ENCODE data around the gene TRIM9.

Gene TRIM9

GRCh38 chr14:50932592-50933495, 162.1 kb downstream of the TRIM9 start:
- no peak for DNase-seq

- no peak for DNase-seq
These were observed 162.7 kb downstream of the TRIM9 start for GRCh38 chr14:50932156-50932555.

- DNase-seq: no peak
These were observed 163.3 kb downstream of the TRIM9 start for GRCh38 chr14:50931559-50931958.

DNA sequence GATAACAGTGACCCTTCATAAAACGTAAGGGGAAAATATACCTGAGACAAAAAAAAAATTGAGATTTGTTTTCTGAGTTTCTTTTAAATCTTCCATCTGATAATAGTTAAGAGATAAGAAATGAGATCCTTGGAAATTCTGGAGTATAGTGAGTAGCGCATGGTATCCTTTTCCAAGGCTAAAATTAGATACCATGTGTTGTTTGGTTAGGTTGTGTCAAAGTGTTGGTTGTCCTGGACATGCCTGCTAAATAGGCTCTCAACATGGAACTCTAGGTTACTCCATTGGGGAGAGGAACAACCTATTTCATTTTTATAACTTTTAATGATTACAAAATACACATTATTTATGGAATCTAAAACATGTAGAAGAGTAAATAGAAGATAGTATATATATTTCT, 165.4 kb downstream of the TRIM9 start:
- DNase-seq: no peak

- peak; percentile 40 for DNase-seq
These were observed 166.8 kb downstream of the TRIM9 start for GRCh38 chr14:50928002-50928635.

DNA sequence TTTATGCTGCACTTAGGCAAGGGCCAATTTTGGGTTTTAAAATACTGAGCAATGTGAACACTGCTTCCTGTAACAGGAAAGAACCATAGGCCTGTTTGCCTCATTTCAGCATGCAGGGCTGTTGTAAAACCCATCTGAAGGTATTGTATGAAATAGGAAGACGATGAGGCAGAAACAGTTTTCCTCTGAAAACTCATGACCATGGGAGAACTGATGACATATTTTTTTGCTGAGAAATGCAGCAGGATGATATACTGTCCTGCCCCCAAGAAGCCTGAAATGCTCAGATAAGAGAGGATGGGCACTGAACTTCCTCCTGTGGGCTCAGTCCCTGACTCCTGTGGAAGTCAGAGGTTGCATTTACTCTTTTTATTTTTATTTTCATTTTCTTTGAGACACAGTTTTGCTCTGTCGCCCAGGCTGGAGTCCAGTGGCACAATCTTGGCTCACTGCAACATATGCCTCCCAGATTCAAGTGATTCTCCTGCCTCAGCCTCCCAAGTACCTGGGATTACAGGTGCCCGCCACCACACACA, 168.0 kb downstream of the TRIM9 start:
- DNase-seq: no peak
